ENCODE results near the gene SLC25A26. TPM values are rescaled to one million over a fixed set of nuclear protein-coding genes. Genes with fewer than 3 reads are reported as not detected.

Gene SLC25A26, protein sequence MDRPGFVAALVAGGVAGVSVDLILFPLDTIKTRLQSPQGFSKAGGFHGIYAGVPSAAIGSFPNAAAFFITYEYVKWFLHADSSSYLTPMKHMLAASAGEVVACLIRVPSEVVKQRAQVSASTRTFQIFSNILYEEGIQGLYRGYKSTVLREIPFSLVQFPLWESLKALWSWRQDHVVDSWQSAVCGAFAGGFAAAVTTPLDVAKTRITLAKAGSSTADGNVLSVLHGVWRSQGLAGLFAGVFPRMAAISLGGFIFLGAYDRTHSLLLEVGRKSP
- 28.0 and 30.8 TPM in 2 replicates for total RNA-seq (2014; rRNA removed; shearing (Covaris generic))

DNA sequence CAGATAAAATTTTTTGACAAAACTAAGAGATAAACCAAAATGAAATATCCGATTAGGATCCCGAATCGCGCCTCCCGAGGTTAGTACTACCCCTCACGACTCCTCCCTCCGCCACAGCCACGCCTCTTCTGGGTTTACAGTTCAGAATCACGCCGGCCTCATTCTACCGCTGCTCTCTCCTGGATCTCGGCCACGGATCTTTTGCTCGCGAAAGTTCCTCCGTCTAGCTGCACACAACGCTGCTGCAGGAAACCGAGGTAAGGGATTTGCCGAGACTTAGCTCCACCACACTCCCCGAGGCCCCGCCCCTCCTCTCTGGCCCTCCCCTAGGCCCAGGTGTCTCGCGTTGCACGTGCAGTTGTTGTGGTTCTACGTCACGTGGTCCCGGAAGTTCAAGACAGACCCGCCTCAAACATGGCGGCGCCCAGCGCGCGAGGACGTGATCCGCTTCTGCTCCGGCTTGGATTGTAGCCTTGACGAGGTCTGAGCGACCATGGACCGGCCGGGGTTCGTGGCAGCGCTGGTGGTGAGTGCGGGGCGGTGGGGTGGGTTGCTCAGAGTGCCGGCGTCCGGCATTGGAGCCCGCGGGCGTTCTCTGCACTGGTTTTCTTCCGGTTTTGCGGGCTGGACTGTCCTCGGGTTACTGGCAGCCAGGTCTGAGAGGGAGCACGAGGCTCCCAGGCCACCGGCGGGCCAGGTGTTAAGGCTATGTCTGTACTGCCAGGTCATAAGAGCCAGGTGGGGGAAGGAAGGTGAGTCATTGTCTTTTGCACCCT is at the start of gene SLC25A26:
SLC25A26 (plus strand) TSS at position 400 of the 776 bp plus-strand sequence; CDS start at position 494, 94 bp downstream.

Small RNA genes lying within 50 kb of the gene (small RNA-seq; reads per million reads assigned to genes)
- gene RN7SL482P (not detected), gene RNU6-787P (not detected)

Other genes starting within 250 kb of the SLC25A26 start
- gene MAGI1, start 182.1 kb upstream of the SLC25A26 start, total RNA-seq (2014; rRNA removed; shearing (Covaris generic)) = 15.2 and 15.6 TPM in 2 replicates